HG03571 (cell line): ENCODE results near the gene GLIPR1L1.
A peak's percentile ranks its signal among the peaks of the same experiment; 100 is the strongest.

Experiments used
- ATAC-seq: cut with Tn5 transposase; IDR thresholded peaks from one replicate; pipeline ENCODE4 v1.9.1; 2021; ENCODE audit not compliant: unreplicated experiment

Gene GLIPR1L1

DNA sequence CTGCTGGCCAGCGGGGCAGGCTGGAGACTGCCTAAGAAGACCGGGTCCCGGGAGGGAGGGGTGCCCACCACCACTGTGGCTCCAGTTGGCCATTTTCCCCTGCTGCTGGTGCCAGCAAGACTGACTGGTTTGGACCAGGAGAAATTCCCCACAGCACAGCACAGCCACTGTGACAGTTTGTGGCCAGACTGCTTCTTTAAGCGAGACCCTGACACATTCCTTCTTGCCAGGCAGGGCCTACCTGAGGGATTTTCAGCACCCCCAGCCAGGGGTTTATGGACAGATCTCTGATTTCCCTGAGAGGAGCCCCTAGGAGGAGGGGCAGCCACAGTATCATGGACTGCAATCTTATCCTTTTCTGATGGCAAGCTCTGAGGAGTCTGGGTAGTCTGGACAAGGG lies 15.5 kb downstream of the GLIPR1L1 start:
- ATAC-seq, result no peak

DNA sequence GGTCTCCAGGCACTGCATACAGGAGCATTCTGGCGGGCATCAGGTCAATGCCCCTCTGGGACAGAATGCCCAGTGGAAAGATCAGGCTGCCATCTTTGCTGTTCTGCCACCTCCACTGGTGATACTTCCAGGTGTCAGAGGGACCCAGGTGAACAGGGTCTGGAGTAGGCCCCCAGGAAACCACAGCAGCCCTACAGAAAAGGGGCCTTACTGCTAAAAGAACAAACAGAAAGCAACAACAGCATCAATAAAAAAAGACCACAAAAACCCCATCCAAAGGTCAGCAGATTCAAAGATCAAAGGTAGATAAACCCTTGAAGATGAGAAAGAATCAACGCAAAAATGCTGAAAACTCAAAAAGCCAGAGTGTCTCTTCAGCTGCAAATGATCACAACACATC lies 15.9 kb downstream of the GLIPR1L1 start:
- no peak for ATAC-seq

DNA sequence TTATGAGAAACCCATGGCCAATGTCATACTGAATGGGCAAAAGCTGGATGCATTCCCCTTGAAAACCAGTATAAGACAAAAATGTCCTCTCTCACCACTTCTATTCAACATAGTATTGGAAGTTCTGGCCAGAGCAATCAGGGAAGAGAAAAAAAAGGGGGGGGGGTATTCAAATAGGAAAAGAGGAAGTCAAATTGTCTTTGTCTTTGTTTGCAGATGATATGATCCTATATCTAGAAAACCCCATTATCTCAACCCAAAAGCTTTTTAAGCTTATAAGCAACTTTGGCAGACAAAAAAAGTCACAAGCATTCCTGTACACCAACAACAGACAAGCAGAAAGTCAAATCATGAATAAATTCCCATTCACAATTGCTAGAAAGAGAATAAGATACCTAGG lies 19.5 kb downstream of the GLIPR1L1 start:
- no peak for ATAC-seq

GRCh38 chr12:75360920-75361319 lies 26.4 kb downstream of the GLIPR1L1 start:
- ATAC-seq, result no peak

DNA sequence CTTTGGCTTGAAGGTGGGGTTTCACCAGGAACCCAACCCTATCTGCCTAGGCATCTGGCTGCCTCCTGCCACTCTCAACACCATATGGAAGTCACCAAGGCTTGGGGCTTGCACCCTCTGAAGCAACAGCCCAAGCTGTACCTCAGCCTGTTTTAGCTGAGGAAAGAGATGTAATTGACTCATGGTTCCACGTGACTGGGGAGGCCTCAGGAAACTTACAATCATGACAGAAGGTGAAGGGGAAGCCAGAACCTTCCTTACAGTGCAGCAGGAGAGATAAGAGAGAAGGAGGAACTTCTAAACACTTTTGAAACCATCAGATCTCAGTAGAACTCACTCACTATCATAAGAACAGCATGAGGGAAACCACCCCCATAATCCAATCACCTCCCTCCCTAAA lies 26.9 kb downstream of the GLIPR1L1 start:
- ATAC-seq, result no peak

- no peak for ATAC-seq
These were observed 30.4 kb downstream of the GLIPR1L1 start for GRCh38 chr12:75364919-75365318.

GRCh38 chr12:75366629-75367028 lies 32.2 kb downstream of the GLIPR1L1 start:
- ATAC-seq, result no peak

DNA sequence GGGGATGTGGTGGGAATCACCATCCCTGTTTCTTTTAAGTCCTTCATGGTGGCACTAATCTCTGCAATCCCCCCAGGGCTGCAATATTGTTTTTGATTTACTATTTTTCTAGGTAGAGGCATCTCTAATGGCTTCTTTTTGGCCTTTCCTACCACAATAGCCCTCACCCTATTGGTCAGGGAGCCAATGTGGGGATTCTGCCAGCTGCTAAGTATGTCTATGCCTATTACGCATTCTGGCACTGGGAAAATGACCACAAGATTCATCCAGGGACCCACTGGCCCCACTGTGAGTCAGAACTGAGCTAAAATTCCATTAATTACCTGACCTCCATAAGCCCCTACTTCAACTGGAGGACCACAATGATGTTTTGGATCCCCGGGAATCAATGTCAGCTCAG lies 40.5 kb downstream of the GLIPR1L1 start:
- ATAC-seq, result no peak

- no peak for ATAC-seq
These were observed 43.9 kb downstream of the GLIPR1L1 start for GRCh38 chr12:75378354-75378753.

DNA sequence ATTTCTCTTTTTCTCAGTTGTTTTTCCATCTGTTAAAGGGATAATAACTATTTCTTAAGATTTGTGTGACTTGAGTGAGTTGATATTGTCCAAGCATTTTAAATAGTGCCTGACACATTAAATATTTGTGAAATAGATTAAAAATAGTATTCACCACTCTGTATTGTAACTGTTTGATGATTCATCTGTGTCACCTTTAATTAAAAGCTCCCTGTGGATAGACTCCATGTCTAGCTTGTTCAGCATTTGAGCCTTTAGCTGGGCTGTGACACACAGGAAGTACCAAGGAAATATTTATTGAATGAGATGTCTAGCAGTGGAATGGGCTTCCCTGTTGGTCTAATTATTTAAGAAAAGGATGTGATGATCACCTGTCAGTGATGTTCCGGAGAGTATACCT lies 54.6 kb downstream of the GLIPR1L1 start:
- ATAC-seq, result no peak

GRCh38 chr12:75389706-75390105 lies 55.2 kb downstream of the GLIPR1L1 start:
- ATAC-seq, result no peak

GRCh38 chr12:75390156-75390898 lies 55.9 kb downstream of the GLIPR1L1 start:
- ATAC-seq, result no peak

DNA sequence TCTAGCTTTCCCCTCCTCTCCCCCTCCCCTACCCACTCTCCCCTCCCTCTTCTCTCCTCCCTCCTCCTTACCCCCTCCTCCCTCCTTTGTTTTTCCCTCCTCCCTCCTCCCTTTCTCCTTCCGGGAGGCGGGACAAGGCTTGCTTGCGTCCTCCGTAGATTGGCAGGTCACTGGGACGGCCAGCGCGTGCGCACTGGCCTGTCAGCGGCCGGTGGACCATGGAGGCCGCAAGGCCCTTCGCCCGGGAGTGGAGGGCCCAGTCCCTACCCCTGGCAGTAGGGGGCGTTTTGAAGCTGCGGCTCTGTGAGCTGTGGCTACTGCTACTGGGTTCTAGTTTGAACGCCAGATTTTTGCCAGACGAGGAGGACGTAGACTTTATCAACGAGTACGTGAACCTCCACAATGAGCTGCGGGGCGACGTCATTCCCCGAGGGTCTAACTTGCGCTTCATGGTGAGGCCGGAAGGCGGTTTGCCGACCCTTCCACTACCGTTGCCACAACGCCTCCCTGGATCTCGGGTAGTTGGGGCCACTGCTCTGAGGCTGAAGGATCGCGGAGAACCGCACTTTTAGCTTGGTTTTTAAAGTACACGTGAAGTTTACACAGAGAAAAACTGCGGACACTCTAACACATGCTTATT lies 56.5 kb downstream of the GLIPR1L1 start, which contains the start of gene GLIPR1L2:
Gene GLIPR1L2 (plus strand): TSS at position 191 of the 640 bp plus-strand sequence. CDS start 28 bp downstream, at position 219.
- peak; percentile 98 for ATAC-seq

- no peak for ATAC-seq
These were observed 69.8 kb downstream of the GLIPR1L1 start for GRCh38 chr12:75404231-75404630.

- no peak for ATAC-seq
These were observed 73.2 kb downstream of the GLIPR1L1 start for GRCh38 chr12:75407683-75408082.

- no peak for ATAC-seq
These were observed 75.4 kb downstream of the GLIPR1L1 start for GRCh38 chr12:75409830-75410229.

- no peak for ATAC-seq
These were observed 80.2 kb downstream of the GLIPR1L1 start for GRCh38 chr12:75414671-75415070.

GRCh38 chr12:75419841-75420240 lies 85.4 kb downstream of the GLIPR1L1 start:
- ATAC-seq, result no peak
